IMR-90 (cell line): ENCODE measurements around the gene KIRREL1.

Experiments
- BHLHE40 ChIP-seq: fragments of 150-350 bp; IDR thresholded peaks from 2 replicates; pipeline ENCODE4 v1.6.1; 2016; ENCODE audit warnings: mild to moderate bottlenecking, low read depth, low read length
- CEBPB ChIP-seq: IDR thresholded peaks from 2 replicates; pipeline ENCODE4 v1.6.1; 2012; ENCODE audit warnings: low read depth, low read length, improper control_type of control experiment
- MAFK ChIP-seq: IDR thresholded peaks from 2 replicates; pipeline ENCODE4 v1.6.1; 2012; ENCODE audit warnings: low read depth, low read length, improper control_type of control experiment
- MAZ ChIP-seq: IDR thresholded peaks from 2 replicates; pipeline ENCODE4 v1.6.1; 2012; ENCODE audit warnings: low read depth, mild to moderate bottlenecking, low read length, improper control_type of control experiment, moderate library complexity, borderline replicate concordance
- MXI1 ChIP-seq: IDR thresholded peaks from 2 replicates; pipeline ENCODE4 v1.6.1; 2012; ENCODE audit warnings: low read depth, mild to moderate bottlenecking, low read length, moderate library complexity, borderline replicate concordance
- RAD21 ChIP-seq: IDR thresholded peaks from 2 replicates; pipeline ENCODE4 v1.6.1; 2012; ENCODE audit warnings: low read length, improper control_type of control experiment
- RCOR1 ChIP-seq: IDR thresholded peaks from 2 replicates; pipeline ENCODE4 v1.6.1; 2012; ENCODE audit warnings: mild to moderate bottlenecking, low read length, improper control_type of control experiment; ENCODE audit not compliant: insufficient replicate concordance
- RFX5 ChIP-seq: IDR thresholded peaks from 2 replicates; pipeline ENCODE4 v1.8.0; 2012; ENCODE audit warnings: low read depth, mild to moderate bottlenecking, low read length, moderate library complexity
- TF ChIP-seq, protein P1 (sequence below): conservative IDR thresholded peaks from 2 replicates; pipeline ENCODE4 v1.5.1; 2012; ENCODE audit warnings: mild to moderate bottlenecking, low read depth, low read length, improper control_type of control experiment
- TF ChIP-seq, protein P2 (sequence below): fragments of 150-350 bp; IDR thresholded peaks from 2 replicates; pipeline ENCODE4 v1.6.1; 2017; ENCODE audit warnings: mild to moderate bottlenecking, antibody characterized with exemption, low read length, low read depth

DNA sequence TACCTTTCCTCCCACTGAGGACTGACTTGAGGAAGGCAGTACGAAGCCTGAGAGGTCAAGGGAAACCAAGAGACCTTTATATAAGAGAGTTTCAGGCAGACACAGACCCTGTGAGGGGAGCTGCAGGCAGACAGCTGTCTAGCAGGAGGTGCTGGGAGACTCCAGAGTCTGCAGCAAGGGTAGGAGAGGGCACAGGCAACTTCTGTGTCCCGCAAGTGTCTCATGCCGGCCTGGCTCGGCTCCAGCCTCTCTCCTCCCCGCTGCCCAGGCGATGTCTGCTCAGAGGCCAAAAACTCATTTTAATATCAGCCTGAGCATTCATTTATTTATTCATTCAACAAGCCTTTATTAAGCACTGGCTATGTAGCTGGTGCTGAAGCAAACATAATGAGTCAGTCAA lies 83.0 kb downstream of the KIRREL1 start:
- TF ChIP-seq, protein P1, sequence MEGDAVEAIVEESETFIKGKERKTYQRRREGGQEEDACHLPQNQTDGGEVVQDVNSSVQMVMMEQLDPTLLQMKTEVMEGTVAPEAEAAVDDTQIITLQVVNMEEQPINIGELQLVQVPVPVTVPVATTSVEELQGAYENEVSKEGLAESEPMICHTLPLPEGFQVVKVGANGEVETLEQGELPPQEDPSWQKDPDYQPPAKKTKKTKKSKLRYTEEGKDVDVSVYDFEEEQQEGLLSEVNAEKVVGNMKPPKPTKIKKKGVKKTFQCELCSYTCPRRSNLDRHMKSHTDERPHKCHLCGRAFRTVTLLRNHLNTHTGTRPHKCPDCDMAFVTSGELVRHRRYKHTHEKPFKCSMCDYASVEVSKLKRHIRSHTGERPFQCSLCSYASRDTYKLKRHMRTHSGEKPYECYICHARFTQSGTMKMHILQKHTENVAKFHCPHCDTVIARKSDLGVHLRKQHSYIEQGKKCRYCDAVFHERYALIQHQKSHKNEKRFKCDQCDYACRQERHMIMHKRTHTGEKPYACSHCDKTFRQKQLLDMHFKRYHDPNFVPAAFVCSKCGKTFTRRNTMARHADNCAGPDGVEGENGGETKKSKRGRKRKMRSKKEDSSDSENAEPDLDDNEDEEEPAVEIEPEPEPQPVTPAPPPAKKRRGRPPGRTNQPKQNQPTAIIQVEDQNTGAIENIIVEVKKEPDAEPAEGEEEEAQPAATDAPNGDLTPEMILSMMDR: no peak
- TF ChIP-seq RCOR1 (no peak), MAZ (no peak), RAD21 (no peak), BHLHE40 (no peak), CEBPB (no peak), RFX5 (no peak), MAFK (no peak), MXI1 (no peak)
- TF ChIP-seq, protein P2, sequence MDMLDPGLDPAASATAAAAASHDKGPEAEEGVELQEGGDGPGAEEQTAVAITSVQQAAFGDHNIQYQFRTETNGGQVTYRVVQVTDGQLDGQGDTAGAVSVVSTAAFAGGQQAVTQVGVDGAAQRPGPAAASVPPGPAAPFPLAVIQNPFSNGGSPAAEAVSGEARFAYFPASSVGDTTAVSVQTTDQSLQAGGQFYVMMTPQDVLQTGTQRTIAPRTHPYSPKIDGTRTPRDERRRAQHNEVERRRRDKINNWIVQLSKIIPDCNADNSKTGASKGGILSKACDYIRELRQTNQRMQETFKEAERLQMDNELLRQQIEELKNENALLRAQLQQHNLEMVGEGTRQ: no peak
